Chondrocyte (in vitro differentiated cells): ENCODE results near the gene SIK1. TPM values are rescaled to one million over a fixed set of nuclear protein-coding genes. Genes with fewer than 3 reads are reported as not detected.

Experiments used
- DNase-seq: peaks from one replicate; pipeline ENCODE4 v3.0.0; 2021; ENCODE audit warnings: mixed read lengths, low spot score
- H3K27ac Mint-ChIP-seq: one replicate; pipeline ENCODE4 v1.8.0; 2021; ENCODE audit warnings: mild to moderate bottlenecking, moderate library complexity, mixed read lengths; ENCODE audit not compliant: unreplicated experiment
- H3K27me3 Mint-ChIP-seq: 2 replicates; pipeline ENCODE4 v1.8.0; 2021; ENCODE audit warnings: low read depth, mixed read lengths
- H3K36me3 Mint-ChIP-seq: 2 replicates; pipeline ENCODE4 v1.8.0; 2021; ENCODE audit warnings: low read depth, mixed read lengths
- H3K4me1 Mint-ChIP-seq: 2 replicates; pipeline ENCODE4 v1.8.0; 2021; ENCODE audit warnings: low read depth, mild to moderate bottlenecking, mixed read lengths
- H3K4me3 Mint-ChIP-seq: one replicate; pipeline ENCODE4 v1.8.0; 2021; ENCODE audit warnings: mild to moderate bottlenecking, moderate library complexity, mixed read lengths; ENCODE audit not compliant: unreplicated experiment
- H3K9me3 Mint-ChIP-seq: 2 replicates; pipeline ENCODE4 v1.8.0; 2021; ENCODE audit warnings: low read depth, mixed read lengths
- CTCF ChIP-seq: fragments of 200-600 bp; sonication (generic); IDR thresholded peaks from 2 replicates; pipeline ENCODE4 v1.5.0; 2021; ENCODE audit warnings: antibody characterized with exemption, mild to moderate bottlenecking, moderate library complexity
- total RNA-seq: library from RNA; stranded (reverse); gene quantifications from 3 replicates; pipeline ENCODE4 v1.2.1, GENCODE V29; 2021

The SIK1 gene
- total RNA-seq, 1 donor from 2014 or later = 60.7 TPM

- Mint-ChIP-seq H3K4me1 (no peaks in the 10 kb centered on the region), H3K27ac (no peak overlapping the region), H3K9me3 (no peaks in the 10 kb centered on the region), H3K36me3 (no peaks in the 10 kb centered on the region), H3K4me3 (no peak overlapping the region), H3K27me3 (no peaks in the 10 kb centered on the region)
- no peak for TF ChIP-seq CTCF
- no peak for DNase-seq
These were observed 50.5 kb downstream of the SIK1 start for GRCh38 chr21:43376478-43376882.

GRCh38 chr21:43375837-43376477 is 51.0 kb downstream of the SIK1 start:
- TF ChIP-seq CTCF = no peak
- peak; percentile 81 for DNase-seq
- no peak overlapping the region for H3K4me3 Mint-ChIP-seq
- no peaks in the 10 kb centered on the region for H3K4me1 Mint-ChIP-seq
- no peaks in the 10 kb centered on the region for H3K27me3 Mint-ChIP-seq
- H3K36me3 Mint-ChIP-seq = no peaks in the 10 kb centered on the region
- H3K9me3 Mint-ChIP-seq = no peaks in the 10 kb centered on the region
- H3K27ac Mint-ChIP-seq = no peak overlapping the region

- H3K27me3 Mint-ChIP-seq = no peaks in the 10 kb centered on the region
- no peaks in the 10 kb centered on the region for H3K9me3 Mint-ChIP-seq
- no peak overlapping the region for H3K27ac Mint-ChIP-seq
- H3K4me1 Mint-ChIP-seq = no peaks in the 10 kb centered on the region
- H3K36me3 Mint-ChIP-seq = no peaks in the 10 kb centered on the region
- peak; percentile 68 for DNase-seq
- no peak for TF ChIP-seq CTCF
- H3K4me3 Mint-ChIP-seq = no peak overlapping the region
These were observed 51.7 kb downstream of the SIK1 start for GRCh38 chr21:43375006-43375836.

- H3K9me3 Mint-ChIP-seq = no peaks in the 10 kb centered on the region
- H3K4me1 Mint-ChIP-seq = no peaks in the 10 kb centered on the region
- H3K36me3 Mint-ChIP-seq = no peaks in the 10 kb centered on the region
- H3K27me3 Mint-ChIP-seq = peaks cover 4% of the 10 kb centered on the region
- H3K4me3 Mint-ChIP-seq = no peak overlapping the region
- no peak overlapping the region for H3K27ac Mint-ChIP-seq
- TF ChIP-seq CTCF = no peak
- peak; percentile 76 for DNase-seq
These were observed 52.6 kb downstream of the SIK1 start for GRCh38 chr21:43374228-43374885.
